ENCODE measurements around the gene WDR35.

The WDR35 gene

DNA sequence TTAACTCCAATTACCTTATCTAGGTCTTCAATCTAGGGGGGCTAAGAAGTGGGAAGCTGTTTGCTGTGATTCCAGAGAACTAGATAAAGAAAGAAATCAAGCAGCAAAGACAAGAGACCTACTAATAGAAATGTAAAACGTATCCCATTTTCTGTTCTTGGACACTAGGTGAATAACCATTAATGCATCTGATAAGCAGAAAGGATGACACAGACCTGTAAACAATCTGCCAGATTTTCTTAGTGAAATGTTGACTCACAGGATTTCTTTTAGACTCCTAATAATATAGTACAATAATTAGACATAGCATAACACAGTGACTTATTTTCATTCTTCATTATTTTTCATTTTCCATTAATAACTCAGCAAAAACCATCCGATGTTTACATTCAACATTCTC is 1.3 kb downstream of the WDR35 start:
- Histone ChIP-seq H3K4me1 (ENCODE audit: control insufficient read depth, insufficient read depth, low read length) (no peaks in the 10 kb centered on the region), H3K27me3 (ENCODE audit: control insufficient read depth, insufficient read depth, low read length, poor library complexity, severe bottlenecking) (no peaks in the 10 kb centered on the region), H3K27ac (ENCODE audit: insufficient read depth, low read depth, low read length, poor library complexity, severe bottlenecking) (no peak overlapping the region), H3K36me3 (ENCODE audit: control insufficient read depth, insufficient read depth, low read length) (no peaks in the 10 kb centered on the region), H3K9me3 (ENCODE audit: control insufficient read depth, low read length) (no peaks in the 10 kb centered on the region), H3K4me3 (ENCODE audit: insufficient read depth, low read depth, low read length) (peak overlapping the region; percentile 83)
- 80 to 81% methylated on average over 2 of the region's 2 CpGs for WGBS, 2 experiments

DNA sequence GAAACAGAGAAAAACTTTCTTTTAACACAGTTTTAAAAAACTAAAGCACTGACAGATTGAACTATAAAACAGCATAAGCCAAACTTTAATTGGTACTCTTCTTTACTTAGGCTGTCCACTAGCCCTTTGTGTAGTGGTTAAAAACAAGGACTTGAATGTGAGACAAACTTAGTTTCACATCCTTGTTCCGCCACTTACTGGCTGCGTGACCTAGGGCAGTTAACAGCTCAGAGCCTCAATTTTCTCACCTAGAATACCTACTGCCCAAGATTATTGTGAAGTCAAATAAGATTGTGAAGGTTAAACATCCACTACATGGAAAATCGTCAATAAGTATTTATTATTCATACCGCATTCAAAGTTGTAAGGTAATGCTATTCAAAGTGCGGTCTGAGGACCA is 2.0 kb downstream of the WDR35 start:
- Histone ChIP-seq H3K4me3 (ENCODE audit: insufficient read depth, low read depth, low read length) (no peak overlapping the region), H3K27ac (ENCODE audit: insufficient read depth, low read depth, low read length, poor library complexity, severe bottlenecking) (no peak overlapping the region), H3K9me3 (ENCODE audit: control insufficient read depth, low read length) (no peaks in the 10 kb centered on the region), H3K27me3 (ENCODE audit: control insufficient read depth, insufficient read depth, low read length, poor library complexity, severe bottlenecking) (no peaks in the 10 kb centered on the region), H3K4me1 (ENCODE audit: control insufficient read depth, insufficient read depth, low read length) (no peaks in the 10 kb centered on the region), H3K36me3 (ENCODE audit: control insufficient read depth, insufficient read depth, low read length) (no peaks in the 10 kb centered on the region)
- 95 to 96% methylated on average over 5 of the region's 5 CpGs for WGBS, 2 experiments

DNA sequence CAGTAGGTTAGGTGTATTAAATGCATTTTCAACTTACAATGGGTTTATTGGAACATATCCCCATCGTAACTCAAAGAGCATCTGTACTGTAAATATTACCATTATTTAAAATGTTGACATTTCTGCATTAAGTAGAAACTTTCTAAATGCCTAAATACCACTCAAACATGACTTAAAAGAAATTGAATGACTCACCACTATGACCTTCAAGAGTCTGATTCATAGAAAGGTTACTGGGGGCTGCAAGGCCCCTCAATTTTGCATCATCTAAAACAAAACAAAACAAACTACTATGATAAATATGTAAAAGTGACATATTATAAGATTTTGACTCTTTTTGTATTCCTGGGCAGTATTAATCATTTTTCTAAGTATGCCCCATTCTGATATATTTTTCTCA is 7.6 kb downstream of the WDR35 start:
- Histone ChIP-seq H3K4me1 (ENCODE audit: control insufficient read depth, insufficient read depth, low read length) (no peaks in the 10 kb centered on the region), H3K27me3 (ENCODE audit: control insufficient read depth, insufficient read depth, low read length, poor library complexity, severe bottlenecking) (no peaks in the 10 kb centered on the region), H3K27ac (ENCODE audit: insufficient read depth, low read depth, low read length, poor library complexity, severe bottlenecking) (no peak overlapping the region), H3K9me3 (ENCODE audit: control insufficient read depth, low read length) (no peaks in the 10 kb centered on the region), H3K4me3 (ENCODE audit: insufficient read depth, low read depth, low read length) (no peak overlapping the region), H3K36me3 (ENCODE audit: control insufficient read depth, insufficient read depth, low read length) (peaks cover 2% of the 10 kb centered on the region)
- WGBS, 2 experiments: no CpG with 5 or more reads among the region's 1 CpG

DNA sequence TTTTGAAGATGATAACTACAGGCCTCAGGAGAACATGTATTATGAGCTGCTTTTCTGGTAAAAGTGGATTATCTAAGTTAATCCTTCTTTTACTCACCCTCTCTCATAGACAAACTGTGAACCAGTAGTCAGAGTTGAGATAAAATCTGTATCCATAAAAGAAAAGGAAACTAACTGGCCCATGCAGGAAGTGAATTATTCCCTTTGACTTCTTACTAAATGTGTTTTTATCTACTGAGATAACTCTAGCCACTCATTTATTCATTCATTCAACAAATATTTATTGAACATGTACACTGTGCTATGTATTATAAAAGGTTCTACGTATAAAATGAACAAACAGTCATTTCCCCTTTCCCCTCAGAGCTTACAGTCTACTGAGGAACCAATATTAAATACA is 10.0 kb downstream of the WDR35 start:
- WGBS, 2 experiments: no CpG with 5 or more reads among the region's 1 CpG
- H3K4me3 ChIP-seq (ENCODE audit: insufficient read depth, low read depth, low read length): no peak overlapping the region
- no peak overlapping the region for H3K27ac ChIP-seq (ENCODE audit: insufficient read depth, low read depth, low read length, poor library complexity, severe bottlenecking)
- H3K36me3 ChIP-seq (ENCODE audit: control insufficient read depth, insufficient read depth, low read length): peaks cover 6% of the 10 kb centered on the region
- no peaks in the 10 kb centered on the region for H3K9me3 ChIP-seq (ENCODE audit: control insufficient read depth, low read length)
- no peaks in the 10 kb centered on the region for H3K27me3 ChIP-seq (ENCODE audit: control insufficient read depth, insufficient read depth, low read length, poor library complexity, severe bottlenecking)
- no peaks in the 10 kb centered on the region for H3K4me1 ChIP-seq (ENCODE audit: control insufficient read depth, insufficient read depth, low read length)

DNA sequence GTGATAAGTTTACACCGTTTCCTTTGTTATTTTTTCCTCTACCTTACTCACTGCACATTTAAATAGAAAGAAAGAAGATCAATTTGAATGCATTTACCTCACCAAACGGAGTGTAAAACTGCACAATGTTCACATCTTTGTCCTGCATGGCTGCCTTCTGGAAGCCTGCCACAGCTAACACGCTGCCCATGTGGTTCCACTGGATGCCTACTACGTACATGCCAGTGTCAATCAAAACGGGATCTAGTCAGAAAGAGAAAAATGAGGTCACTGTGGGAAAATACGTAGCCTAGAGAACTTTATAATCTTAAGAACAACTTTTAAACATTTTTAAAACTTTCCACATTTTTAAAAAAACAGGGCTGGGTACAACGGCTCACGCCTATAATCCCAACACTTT is 16.4 kb downstream of the WDR35 start:
- H3K27me3 ChIP-seq (ENCODE audit: control insufficient read depth, insufficient read depth, low read length, poor library complexity, severe bottlenecking): no peaks in the 10 kb centered on the region
- H3K36me3 ChIP-seq (ENCODE audit: control insufficient read depth, insufficient read depth, low read length): peaks cover 21% of the 10 kb centered on the region
- WGBS, 2 experiments: 91 to 96% methylated on average over 8 of the region's 8 CpGs
- H3K4me3 ChIP-seq (ENCODE audit: insufficient read depth, low read depth, low read length): no peak overlapping the region
- H3K4me1 ChIP-seq (ENCODE audit: control insufficient read depth, insufficient read depth, low read length): no peaks in the 10 kb centered on the region
- no peaks in the 10 kb centered on the region for H3K9me3 ChIP-seq (ENCODE audit: control insufficient read depth, low read length)
- H3K27ac ChIP-seq (ENCODE audit: insufficient read depth, low read depth, low read length, poor library complexity, severe bottlenecking): no peak overlapping the region

DNA sequence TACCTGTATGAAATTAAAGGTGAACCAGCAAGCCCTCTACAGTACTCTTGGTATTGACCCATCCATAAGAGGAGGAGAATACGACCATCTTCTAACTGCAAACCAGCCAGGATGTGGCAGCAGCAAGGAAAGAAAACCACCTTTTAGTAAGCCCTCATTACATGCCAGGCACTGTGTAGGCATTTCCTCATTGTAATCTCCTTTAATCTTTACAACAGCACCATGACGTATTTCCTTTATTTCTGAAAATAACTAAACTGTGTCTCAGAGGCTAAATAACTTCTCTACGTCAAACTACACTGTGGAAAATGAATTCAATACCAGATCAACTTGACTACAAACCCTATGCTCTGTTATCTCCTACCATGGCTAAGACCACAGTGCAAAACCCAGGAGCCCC is 18.2 kb downstream of the WDR35 start:
- no peaks in the 10 kb centered on the region for H3K4me1 ChIP-seq (ENCODE audit: control insufficient read depth, insufficient read depth, low read length)
- H3K36me3 ChIP-seq (ENCODE audit: control insufficient read depth, insufficient read depth, low read length): peaks cover 15% of the 10 kb centered on the region
- 94 to 95% methylated on average over 3 of the region's 3 CpGs for WGBS, 2 experiments

DNA sequence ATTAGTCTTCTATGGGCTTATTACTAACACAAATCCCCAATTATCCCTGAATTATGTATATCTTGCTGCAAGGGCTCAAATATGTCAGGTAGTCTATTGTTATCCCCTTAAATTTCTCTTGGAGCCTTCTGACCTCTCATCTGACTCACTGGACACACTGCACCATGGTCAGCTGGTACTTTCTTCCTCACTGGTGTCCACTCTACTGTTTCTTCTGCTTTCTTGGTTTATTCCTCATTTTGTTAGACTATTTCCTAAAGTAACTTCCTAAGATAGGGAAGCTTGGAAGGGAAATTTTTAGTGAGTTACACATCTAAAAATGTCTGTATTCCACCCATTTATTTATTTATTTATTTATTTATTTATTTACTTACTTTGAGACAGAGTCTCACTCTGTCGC is 26.5 kb downstream of the WDR35 start:
- WGBS, 2 experiments: 100% methylated on average over 1 of the region's 1 CpG
- H3K4me1 ChIP-seq (ENCODE audit: control insufficient read depth, insufficient read depth, low read length): no peaks in the 10 kb centered on the region

More for the DNA sequence above, 18.2 kb downstream of the WDR35 start:
- H3K9me3 ChIP-seq (ENCODE audit: control insufficient read depth, low read length): no peaks in the 10 kb centered on the region
- no peaks in the 10 kb centered on the region for H3K27me3 ChIP-seq (ENCODE audit: control insufficient read depth, insufficient read depth, low read length, poor library complexity, severe bottlenecking)
- H3K27ac ChIP-seq (ENCODE audit: insufficient read depth, low read depth, low read length, poor library complexity, severe bottlenecking): no peak overlapping the region
- H3K4me3 ChIP-seq (ENCODE audit: insufficient read depth, low read depth, low read length): no peak overlapping the region

DNA sequence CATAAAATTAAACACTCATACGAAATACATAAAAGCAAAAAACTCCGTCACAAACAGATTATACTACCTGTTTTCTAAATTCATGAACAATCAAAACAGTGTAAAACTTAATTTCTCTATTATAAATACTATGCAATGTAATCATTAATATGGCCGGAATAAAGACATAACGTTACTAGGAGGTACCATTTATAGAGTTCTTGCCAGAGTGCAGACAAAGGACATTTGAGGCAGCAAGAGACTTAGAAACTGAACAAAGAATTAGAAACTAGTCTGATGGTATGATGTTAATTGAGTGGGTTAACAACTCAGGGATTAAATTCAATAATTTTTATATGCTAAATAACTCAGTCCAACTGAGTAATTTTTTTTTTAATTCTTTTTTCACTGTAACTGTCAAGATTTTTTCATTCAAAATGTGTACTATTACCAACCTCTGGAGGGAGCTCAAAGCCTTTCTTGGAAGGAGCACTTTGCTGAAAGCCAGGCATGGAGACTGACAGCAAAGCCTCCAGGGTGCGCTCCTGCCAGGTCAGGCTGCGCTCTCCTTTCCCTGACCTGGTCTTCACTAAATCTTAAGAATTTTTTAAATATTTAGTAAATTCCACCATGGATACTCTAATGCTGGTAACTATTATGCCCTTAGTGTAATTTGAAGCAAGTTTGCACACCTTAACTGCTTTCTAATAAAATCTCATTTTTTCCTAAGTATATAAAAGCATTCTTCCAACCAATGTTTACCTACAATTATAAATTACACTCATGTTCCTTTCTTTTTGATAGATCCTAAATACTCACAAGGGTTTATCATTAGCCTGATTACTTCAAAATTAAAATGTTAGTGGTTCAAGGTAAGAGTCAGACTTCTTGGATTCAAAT is 34.1 kb downstream of the WDR35 start:
- H3K27ac ChIP-seq (ENCODE audit: insufficient read depth, low read depth, low read length, poor library complexity, severe bottlenecking): no peak overlapping the region
- 71 to 78% methylated on average over 5 to 6 of the region's 6 CpGs for WGBS, 2 experiments
- no peaks in the 10 kb centered on the region for H3K4me1 ChIP-seq (ENCODE audit: control insufficient read depth, insufficient read depth, low read length)
- H3K36me3 ChIP-seq (ENCODE audit: control insufficient read depth, insufficient read depth, low read length): no peaks in the 10 kb centered on the region
- H3K9me3 ChIP-seq (ENCODE audit: control insufficient read depth, low read length): no peaks in the 10 kb centered on the region
- H3K27me3 ChIP-seq (ENCODE audit: control insufficient read depth, insufficient read depth, low read length, poor library complexity, severe bottlenecking): no peaks in the 10 kb centered on the region
- no peak overlapping the region for H3K4me3 ChIP-seq (ENCODE audit: insufficient read depth, low read depth, low read length)

More for the DNA sequence above, 26.5 kb downstream of the WDR35 start:
- H3K9me3 ChIP-seq (ENCODE audit: control insufficient read depth, low read length): no peaks in the 10 kb centered on the region
- H3K27me3 ChIP-seq (ENCODE audit: control insufficient read depth, insufficient read depth, low read length, poor library complexity, severe bottlenecking): no peaks in the 10 kb centered on the region
- no peak overlapping the region for H3K27ac ChIP-seq (ENCODE audit: insufficient read depth, low read depth, low read length, poor library complexity, severe bottlenecking)
- H3K36me3 ChIP-seq (ENCODE audit: control insufficient read depth, insufficient read depth, low read length): no peaks in the 10 kb centered on the region
- H3K4me3 ChIP-seq (ENCODE audit: insufficient read depth, low read depth, low read length): no peak overlapping the region

DNA sequence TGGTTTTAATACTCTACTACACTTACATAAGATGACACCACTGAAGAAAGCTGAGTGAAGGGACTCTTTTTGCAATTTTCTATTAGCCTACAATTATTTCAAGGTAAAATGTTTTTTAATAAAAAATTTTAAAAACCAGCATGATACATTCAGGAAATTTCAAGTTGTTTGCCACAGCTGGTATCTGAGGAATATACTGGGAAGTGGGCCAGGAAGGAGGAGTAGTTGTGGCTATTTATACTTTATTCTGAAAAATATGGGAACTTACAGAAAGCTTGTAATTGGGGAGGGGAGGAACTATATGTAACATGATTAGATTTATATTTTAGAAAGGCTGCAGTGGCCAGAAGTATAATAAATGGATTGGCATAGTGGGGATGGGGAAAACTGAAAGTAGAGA is 40.8 kb downstream of the WDR35 start:
- no peak overlapping the region for H3K27ac ChIP-seq (ENCODE audit: insufficient read depth, low read depth, low read length, poor library complexity, severe bottlenecking)
- H3K4me1 ChIP-seq (ENCODE audit: control insufficient read depth, insufficient read depth, low read length): no peaks in the 10 kb centered on the region
- H3K36me3 ChIP-seq (ENCODE audit: control insufficient read depth, insufficient read depth, low read length): peaks cover 7% of the 10 kb centered on the region
- no peaks in the 10 kb centered on the region for H3K27me3 ChIP-seq (ENCODE audit: control insufficient read depth, insufficient read depth, low read length, poor library complexity, severe bottlenecking)
- H3K9me3 ChIP-seq (ENCODE audit: control insufficient read depth, low read length): no peaks in the 10 kb centered on the region
- no peak overlapping the region for H3K4me3 ChIP-seq (ENCODE audit: insufficient read depth, low read depth, low read length)

DNA sequence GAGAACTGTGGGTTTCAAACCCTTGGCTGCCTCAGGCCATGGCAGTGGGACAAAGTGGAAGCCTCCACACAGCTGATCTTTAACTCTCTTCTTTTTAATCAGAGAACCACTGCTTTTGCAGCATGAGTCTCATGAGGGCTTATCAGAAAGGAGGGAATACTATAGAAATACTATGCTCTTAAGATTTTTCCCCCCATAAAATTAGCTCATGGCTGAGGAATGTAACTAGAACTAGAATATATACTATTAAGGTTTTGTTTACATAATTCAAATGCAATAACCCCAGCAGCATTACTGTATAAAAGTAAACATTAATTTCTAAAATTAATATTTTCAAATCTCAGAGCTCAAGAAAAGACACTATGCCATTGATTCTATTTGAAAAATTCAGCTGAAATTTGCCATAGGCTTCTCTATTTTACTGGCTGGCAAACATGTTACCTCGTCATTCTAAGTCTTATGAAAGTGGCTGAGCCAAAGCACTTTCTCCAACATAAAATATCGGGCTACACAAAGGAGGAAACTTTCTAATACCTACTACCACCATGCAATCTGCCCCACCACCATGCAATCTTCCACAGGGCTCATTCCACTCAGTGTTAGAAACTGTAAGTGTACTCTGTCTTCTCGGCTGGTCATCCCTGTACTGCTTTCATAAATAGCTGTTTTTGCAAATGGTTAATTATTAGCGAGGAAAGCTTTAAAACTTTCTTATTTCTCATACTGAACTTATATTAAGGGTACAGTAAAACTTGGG is 42.5 kb downstream of the WDR35 start:
- Histone ChIP-seq H3K36me3 (ENCODE audit: control insufficient read depth, insufficient read depth, low read length) (peaks cover 7% of the 10 kb centered on the region), H3K4me3 (ENCODE audit: insufficient read depth, low read depth, low read length) (no peak overlapping the region), H3K27ac (ENCODE audit: insufficient read depth, low read depth, low read length, poor library complexity, severe bottlenecking) (no peak overlapping the region), H3K4me1 (ENCODE audit: control insufficient read depth, insufficient read depth, low read length) (no peaks in the 10 kb centered on the region), H3K9me3 (ENCODE audit: control insufficient read depth, low read length) (no peaks in the 10 kb centered on the region), H3K27me3 (ENCODE audit: control insufficient read depth, insufficient read depth, low read length, poor library complexity, severe bottlenecking) (no peaks in the 10 kb centered on the region)
- WGBS, 2 experiments: 89 to 94% methylated on average over 3 of the region's 4 CpGs

All from ectodermal cell (in vitro differentiated cells).